T-helper 1 cell treated with Interleukin-12 subunit alpha and Interleukin-12 subunit beta and Interleukin-4 antibody, amounts not matched to agents 30 ng/mL and 1 ng/mL, for 36 hours (primary cell): ENCODE data around the gene A4GALT. TPM values are rescaled to one million over a fixed set of nuclear protein-coding genes. Genes with fewer than 3 reads are reported as not detected.
"Not testable (repeated sequence)": the region's sequence is repeated elsewhere in the genome, so short reads cannot be mapped to it uniquely, and the experiment has no call there.

Experiments used
- intact Hi-C: fragments of 100-400 bp; cut with micrococcal nuclease; formaldehyde crosslinking; loops from one replicate; pipeline ENCODE4 v1.15.1; 2024
- total RNA-seq: library from RNA; stranded (reverse); gene quantifications from 2 replicates; pipeline ENCODE4 v1.2.3, GENCODE V29; 2022

The A4GALT gene
- total RNA-seq, 1 donor from 2014 or later = not detected

DNA sequence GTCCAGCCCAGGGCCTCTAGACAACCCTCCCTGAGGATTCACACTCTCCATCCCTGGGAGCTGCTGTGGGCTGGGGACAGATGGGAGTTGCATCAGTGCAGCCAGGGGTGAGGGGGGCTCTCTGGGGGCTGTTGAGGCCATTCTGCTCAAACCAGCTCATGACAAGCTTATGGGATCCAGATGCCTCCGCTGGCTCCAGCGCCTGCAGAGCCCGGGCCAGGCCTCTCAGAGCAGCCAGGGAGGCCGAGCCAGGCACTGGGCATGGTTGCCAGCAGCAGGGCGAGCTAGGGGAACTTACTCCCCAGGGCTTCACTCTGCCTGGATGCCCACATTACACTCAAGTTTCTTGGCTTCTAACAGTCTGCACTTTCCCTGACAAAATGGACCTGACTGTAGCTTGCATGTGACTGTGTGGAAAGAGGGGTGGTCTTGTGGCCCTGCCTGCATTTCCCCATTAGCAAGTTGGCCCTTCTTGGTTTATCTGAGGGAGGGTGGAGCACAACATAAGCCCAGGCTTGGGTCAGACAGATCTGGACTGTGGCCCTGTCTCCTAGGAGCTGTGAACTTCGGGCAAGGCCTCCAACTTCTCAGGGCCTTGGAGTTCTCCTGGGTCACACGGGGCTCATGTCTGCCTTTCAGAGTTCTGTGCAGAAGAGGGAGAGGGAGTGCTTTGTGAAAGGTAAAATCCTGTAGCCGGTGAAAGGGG is 36.9 kb downstream of the A4GALT start:
- intact Hi-C loops = no loop called here

GRCh38 chr22:42682113-42682851 is 38.4 kb downstream of the A4GALT start:
- intact Hi-C loops = no loop called here

DNA sequence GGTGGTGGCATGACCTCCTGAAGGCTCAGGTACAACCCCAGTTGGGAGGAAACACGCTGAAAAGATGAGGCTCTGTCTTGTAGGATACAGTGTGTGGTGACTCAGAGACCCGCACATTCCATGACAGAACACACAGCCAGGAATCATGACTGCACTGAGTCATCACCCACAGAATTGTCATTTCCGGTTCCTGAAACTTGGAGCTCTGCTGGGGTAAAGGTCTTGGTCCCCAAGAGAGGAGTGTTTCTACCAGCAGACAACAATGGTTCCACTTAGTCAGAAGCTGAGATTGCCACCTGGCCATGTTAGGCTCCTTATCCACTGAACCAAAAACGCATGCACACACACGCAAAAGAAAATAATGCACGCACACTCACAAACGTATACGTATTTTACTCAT is 40.0 kb downstream of the A4GALT start:
- intact Hi-C loops = no loop called here

- intact Hi-C loops = no loop called here
Observed at GRCh38 chr22:42679691-42680090, 41.0 kb downstream of the A4GALT start.

DNA sequence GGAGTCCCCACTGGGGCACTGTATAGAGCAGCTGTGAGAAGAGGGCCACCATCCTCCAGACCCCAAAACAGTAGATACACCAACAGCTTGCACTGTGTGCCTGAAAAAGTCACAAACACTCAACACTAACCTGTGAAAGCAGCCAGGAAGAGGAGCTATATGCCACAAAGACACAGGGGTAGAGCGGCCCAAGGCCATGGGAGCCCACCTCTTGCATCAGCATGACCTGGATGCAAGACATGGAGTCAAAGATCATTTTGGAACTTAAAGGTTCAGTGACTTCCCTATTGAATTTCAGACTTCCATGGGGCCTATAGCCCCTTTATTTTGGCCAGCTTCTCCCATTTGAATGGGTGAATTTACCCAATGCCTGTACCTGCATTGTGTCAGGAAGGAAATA is 41.8 kb downstream of the A4GALT start:
- intact Hi-C loops = no loop called here

DNA sequence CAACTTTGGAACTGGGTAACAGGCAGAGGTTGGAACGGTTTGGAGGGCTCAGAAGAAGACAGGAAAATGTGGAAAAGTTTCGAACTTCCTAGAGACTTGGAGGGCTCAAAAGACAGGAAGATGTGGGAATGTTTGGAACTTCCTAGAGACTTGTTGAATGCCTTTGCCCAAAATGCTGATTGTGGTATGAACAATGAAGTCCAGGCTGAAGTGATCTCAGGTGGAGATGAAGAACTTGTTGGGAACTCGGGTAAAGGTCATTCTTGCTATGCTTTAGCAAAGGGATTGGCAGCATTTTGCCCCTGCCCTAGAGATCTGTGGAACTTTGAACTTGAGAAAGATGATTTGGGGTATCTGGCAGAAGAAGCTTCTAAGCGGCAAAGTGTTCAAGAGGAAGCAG is 42.7 kb downstream of the A4GALT start:
- intact Hi-C loops = not testable (repeated sequence)

DNA sequence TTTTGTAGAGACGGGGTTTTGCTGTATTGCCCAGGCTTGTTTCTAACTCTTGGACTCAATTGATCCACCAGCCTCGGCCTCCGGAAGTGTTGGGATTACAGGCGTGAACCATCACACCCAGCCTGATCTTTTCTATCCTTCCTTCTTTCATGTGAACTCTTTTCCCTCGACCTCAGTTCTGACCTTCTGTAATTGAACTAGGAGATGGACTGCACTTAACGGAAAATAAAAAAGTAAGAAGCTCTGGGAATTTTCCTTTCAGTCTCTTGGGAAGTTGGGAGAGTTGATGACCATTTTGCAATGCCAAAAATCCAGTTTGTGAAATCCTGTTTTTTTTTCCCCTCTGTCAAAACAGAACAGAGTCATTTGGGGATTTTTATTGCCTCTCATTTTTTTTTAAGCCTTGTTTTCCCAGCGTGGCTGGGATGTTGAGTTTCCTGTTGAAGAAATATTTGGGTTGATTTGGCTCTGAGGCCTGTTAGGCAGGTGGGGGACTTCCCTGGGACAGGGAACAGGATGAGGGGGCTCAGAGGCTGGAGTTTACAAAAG is 44.5 kb downstream of the A4GALT start:
- intact Hi-C loops = no loop called here

DNA sequence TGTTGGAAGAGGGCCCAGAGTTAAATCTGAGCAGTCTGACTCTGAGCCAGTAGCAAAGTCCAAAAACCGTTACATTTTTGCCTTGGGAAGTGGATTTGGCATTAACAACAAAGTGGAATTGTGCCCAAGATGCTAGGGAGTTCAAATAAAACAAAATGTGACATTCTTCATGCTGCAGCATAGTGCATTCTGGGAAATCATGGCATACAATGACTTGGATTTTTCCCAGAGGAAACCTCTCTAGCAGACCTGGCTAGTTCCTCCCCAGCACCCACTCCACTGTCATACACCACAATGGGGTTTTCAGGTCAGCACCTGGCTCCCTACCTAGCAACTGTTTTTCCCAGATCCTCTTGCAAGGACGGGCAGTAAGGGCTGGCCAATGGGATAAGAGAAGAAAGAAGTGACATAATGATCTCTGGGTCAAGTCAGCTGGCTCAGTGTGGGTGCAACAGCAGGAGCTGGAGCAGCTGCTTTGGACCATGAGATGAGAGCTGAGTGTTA is 46.7 kb downstream of the A4GALT start:
- intact Hi-C loops = no loop called here

- intact Hi-C loops = not testable (repeated sequence)
Observed at GRCh38 chr22:42673071-42673470, 47.6 kb downstream of the A4GALT start.

DNA sequence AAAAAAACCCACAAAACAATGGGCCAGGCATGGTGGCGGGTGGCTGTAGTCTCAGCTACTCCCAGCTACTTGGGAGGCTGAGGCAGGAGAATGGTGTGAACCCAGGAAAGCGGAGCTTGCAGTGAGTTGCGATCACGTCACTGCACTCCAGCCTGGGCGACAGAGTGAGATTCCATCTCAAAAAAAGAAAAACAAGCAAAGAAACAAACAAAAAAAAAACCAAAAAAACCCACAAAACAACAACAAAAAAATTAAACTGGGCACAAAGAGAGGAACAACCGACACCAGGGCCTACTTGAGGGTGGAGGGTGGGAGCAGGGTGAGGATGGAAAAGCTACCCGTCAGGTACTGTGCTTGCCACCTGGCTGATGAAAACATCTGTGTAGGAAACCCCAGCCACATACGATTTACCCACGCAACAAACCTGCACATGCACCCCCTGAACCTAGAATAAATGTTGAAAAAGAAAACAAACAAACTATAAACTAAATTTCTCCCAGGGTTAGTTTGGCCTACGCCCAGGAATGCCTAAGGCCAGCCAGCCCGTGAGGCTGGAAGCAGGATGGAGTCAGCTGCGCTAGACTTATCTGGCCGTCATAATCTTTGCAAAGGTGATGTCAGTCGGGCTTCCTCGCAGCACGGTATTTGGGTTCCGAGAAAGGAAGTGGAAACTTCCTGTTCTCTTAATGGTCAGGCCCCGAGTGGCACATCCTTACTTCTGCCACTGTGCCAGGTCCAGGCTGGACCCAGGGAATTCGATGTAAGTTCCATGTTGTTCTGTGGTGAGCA is 49.6 kb downstream of the A4GALT start:
- intact Hi-C loops = loop anchor here (1.0 kb wide), 1 partner anchor 9 kb away; no protein-coding TSS in a partner anchor

- intact Hi-C loops = no loop called here
Observed at GRCh38 chr22:42670046-42670445, 50.6 kb downstream of the A4GALT start.

DNA sequence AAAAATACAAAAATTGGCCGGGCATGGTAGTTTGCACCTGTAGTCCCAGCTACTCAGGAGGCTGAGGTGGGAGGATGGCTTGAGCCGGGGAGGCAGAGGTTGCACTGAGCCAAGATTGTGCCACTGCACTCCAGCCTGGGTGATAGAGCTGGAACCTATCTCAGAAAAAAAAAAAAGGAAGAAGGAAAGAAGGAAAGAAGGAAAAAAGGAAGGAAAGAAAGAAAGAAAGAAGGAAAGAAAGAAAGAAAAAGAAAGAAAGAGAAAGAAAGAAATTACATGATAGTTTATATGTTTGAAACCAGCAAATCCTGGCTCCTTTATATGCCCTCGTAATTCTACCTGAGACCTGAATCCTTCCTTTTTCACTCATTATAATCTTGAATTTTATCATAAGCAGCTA is 54.3 kb downstream of the A4GALT start:
- intact Hi-C loops = not testable (repeated sequence)

DNA sequence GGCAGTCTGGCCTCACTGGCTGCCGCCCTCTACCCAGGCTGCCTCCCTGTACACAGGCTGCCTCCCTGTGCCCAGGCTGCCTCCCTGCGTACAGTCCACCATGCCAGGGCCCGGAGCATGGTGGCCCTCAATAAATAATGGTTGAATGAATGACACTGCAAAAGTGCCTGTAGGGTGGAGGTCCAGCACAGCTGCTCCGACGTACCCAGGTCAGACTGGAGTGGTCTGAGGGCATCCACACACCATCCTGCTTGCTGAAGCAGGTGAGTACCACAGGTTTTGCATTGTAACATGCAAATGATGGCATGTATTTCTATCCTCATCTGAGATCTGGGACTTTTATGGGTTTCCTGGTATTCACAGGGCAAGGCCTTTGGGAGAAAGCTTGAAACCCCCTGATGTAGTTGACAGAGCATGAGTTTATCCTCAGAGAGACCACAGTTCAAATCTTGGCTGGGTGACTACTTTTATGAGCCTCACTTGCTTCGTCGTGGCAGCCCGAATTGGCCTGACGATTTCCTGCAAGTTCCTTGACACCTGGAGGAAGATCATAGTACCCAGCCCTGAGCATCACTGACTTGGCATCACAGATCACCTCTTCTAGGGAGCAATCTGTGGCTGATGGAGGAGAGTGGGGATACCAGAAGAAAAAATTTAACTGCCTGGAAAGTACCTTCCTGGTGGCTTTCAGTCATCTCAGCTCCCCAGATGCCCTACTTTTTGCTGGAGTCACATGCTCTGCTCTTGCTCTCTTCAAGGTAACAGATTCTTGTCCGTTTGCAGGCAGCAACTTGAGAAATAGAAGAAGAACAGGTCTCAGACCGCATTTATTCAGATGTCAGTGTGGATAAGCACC is 55.5 kb downstream of the A4GALT start:
- intact Hi-C loops = loop anchor here (5.0 kb wide), 1 partner anchor 422 kb away; the partner anchor contains the start of gene TTLL1

DNA sequence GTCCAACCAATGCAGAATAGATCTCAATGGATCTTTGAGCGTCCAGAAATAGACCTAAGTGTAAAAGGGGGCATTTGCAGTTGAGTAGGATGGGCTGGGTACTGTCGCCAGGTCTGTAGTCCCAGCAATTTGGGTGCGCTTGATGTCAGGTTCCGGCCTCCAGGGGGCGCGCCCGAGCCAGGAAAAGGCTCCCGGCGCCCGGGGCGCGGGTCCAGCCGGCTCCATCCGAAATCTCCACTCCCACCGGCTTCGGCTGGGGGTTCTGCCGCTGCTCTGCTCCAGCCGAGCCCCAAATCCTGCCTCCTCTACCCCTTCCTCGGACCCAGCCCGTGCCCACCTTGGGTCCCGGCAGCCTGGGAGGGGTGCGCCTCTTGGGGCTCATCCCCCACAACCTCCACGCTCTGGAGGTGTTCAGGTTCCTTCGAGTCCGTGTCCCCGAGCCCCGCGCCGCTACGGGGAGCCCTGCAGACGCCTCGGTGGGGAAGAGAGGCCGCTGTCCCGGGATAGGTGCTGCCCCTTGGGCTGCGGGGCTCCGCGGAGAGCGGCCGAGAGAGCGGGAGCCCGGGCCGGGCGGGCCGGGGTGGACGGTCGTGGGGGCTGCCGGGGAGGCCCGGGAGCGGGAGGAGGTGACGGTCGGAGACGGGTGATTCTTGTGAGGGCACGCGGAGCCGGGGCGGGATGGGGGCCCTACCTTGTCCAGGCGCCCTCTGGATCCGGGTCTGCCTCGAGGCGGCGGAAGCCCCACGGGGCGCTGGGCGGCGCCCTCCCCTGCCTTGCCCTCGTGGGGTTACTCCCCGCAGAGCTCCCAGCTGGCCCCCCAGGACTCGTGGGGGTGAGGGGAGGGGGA is 58.5 kb downstream of the A4GALT start:
- intact Hi-C loops = loop anchor here (1.0 to 5.0 kb wide), 5 partner anchors 9 to 425 kb away; partner anchors contain the start of genes POLDIP3 and TTLL1

DNA sequence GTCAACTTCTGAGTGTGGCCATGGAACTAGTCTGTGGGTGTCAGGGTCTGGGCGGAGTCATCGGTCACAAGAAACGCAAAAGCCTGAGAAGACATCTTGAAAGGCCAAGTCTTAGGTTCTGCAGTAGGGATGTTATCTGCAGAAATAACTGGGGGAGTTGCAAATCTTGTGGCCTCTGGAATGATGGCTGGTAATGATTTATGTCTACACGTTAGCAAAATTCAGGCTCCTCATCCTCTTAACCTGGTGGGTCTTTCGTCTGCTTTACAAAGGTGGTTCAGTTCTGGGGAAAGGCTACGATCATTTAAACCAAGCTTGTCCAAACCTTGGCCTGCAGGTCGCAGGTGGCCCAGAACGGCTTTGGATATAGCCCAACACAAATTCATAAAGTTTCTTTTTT is 64.1 kb downstream of the A4GALT start:
- intact Hi-C loops = no loop called here

GRCh38 chr22:42655693-42656092 is 65.0 kb downstream of the A4GALT start:
- intact Hi-C loops = no loop called here

DNA sequence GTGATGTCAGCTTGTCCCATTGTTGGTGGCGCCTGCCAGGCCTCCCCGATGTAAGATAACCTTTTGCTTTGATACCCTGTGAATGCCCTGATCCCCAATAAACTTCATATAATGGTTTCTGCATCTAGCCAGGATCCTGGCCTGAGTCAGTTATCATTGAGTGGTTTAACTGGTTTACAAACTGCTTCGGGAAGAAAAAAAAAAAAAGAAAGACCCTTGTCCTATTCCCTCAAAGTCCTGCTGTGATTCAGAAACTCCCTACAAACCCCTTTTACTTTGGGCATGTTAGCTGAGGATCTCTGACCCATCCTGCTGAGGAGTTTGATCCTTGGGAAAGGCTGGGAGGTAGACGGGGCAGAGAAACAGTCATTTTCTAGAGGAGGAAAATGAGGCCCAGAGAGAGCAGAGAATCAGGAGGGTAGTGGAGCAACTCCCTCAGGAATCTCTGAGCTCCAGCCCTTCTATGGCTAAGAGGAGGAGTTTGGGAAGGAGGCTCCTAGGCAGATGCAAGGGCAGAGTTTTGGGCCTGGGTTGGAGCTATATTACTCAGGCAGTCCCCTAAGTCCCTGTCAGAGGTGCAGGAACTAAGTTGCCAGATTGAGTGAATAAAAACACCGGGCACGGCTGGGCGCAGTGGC is 66.1 kb downstream of the A4GALT start:
- intact Hi-C loops = no loop called here

DNA sequence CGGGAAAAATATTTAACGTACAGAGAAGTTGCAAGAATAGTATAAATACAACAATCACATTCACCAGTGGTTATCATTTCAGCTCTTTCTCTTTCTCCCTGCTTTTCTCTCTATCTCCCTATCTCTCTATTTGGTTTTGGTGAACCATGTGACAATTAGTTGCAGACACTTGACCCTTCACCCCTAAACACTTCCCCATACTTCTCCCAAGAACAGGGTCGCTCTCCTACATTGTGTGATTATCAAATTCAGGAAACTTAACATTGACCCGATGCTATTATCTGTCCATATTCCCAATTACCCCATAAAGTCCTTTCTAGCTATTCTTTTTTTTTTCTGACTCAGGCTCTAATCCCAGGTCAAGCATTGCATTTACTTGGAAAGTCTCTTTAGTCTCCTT is 66.7 kb downstream of the A4GALT start:
- intact Hi-C loops = no loop called here

DNA sequence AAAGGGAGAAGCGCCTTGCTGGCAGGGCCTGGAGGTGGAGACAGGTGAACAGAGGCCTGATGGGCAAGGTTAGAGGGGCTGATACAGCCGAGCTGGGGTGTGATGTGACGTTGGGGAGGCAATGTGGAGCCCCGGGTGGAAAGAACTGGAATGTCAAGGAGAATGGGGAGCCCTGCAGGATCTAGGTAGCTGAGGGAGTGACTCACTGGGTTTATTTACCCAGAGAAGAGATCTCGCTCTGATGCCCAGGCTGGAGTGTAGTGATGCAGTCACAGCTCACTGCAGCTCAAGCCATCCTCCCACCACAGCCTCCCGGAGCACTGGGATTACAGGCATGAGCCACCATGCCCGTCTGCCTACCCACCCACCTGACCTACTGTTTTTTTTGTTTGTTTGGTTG is 69.5 kb downstream of the A4GALT start:
- intact Hi-C loops = no loop called here
